ENCODE results near the gene CDK11A. TPM values are rescaled to one million over a fixed set of nuclear protein-coding genes. Genes with fewer than 3 reads are reported as not detected.
"Not testable (repeated sequence)": the region's sequence is repeated elsewhere in the genome, so short reads cannot be mapped to it uniquely, and the experiment has no call there.

CDK11A gene
- total RNA-seq, 2 experiments from 2014 or later: 64.2 to 65.0 TPM

GRCh38 chr1:1687846-1688245, 36.3 kb downstream of the CDK11A start:
- Mint-ChIP-seq H3K4me1 (peaks cover 11% of the 10 kb centered on the region), H3K27ac (peak overlapping the region; percentile 65), H3K4me3 (no peak overlapping the region), H3K9me3 (no peaks in the 10 kb centered on the region), H3K36me3 (peaks cover 6% of the 10 kb centered on the region), H3K27me3 (no peaks in the 10 kb centered on the region)
- DNase-seq: no peak

- Mint-ChIP-seq H3K36me3 (peaks cover 3% of the 10 kb centered on the region), H3K27me3 (no peaks in the 10 kb centered on the region), H3K27ac (no peak overlapping the region), H3K9me3 (no peaks in the 10 kb centered on the region), H3K4me1 (peaks cover 13% of the 10 kb centered on the region), H3K4me3 (no peak overlapping the region)
- DNase-seq: no peak
Measured at GRCh38 chr1:1684031-1684681, 40.0 kb downstream of the CDK11A start.

- DNase-seq: no peak
- H3K4me1 Mint-ChIP-seq: peaks cover 17% of the 10 kb centered on the region
- no peaks in the 10 kb centered on the region for H3K9me3 Mint-ChIP-seq
- H3K27ac Mint-ChIP-seq: no peak overlapping the region
- H3K36me3 Mint-ChIP-seq: peaks cover 3% of the 10 kb centered on the region
- H3K27me3 Mint-ChIP-seq: no peaks in the 10 kb centered on the region
- H3K4me3 Mint-ChIP-seq: no peak overlapping the region
Measured at GRCh38 chr1:1683104-1683905, 40.9 kb downstream of the CDK11A start.

- DNase-seq: no peak
- Mint-ChIP-seq H3K27me3 (no peaks in the 10 kb centered on the region), H3K36me3 (peaks cover 2% of the 10 kb centered on the region), H3K9me3 (no peaks in the 10 kb centered on the region), H3K4me3 (no peak overlapping the region), H3K4me1 (peaks cover 20% of the 10 kb centered on the region), H3K27ac (no peak overlapping the region)
Measured at GRCh38 chr1:1680912-1681273, 43.3 kb downstream of the CDK11A start.

GRCh38 chr1:1680031-1680911, 43.9 kb downstream of the CDK11A start:
- no peaks in the 10 kb centered on the region for H3K9me3 Mint-ChIP-seq
- H3K27me3 Mint-ChIP-seq: no peaks in the 10 kb centered on the region
- H3K27ac Mint-ChIP-seq: no peak overlapping the region
- H3K36me3 Mint-ChIP-seq: peaks cover 2% of the 10 kb centered on the region
- no peak for DNase-seq
- no peak overlapping the region for H3K4me3 Mint-ChIP-seq
- peaks cover 18% of the 10 kb centered on the region for H3K4me1 Mint-ChIP-seq

GRCh38 chr1:1678581-1679380, 45.4 kb downstream of the CDK11A start:
- H3K4me3 Mint-ChIP-seq: peak overlapping the region; percentile 76
- no peaks in the 10 kb centered on the region for H3K9me3 Mint-ChIP-seq
- peak; percentile 67 for DNase-seq
- no peaks in the 10 kb centered on the region for H3K27me3 Mint-ChIP-seq
- peaks cover 19% of the 10 kb centered on the region for H3K4me1 Mint-ChIP-seq
- peak overlapping the region; percentile 94 for H3K27ac Mint-ChIP-seq
- peaks cover 3% of the 10 kb centered on the region for H3K36me3 Mint-ChIP-seq

- Mint-ChIP-seq H3K4me3 (peak overlapping the region; percentile 76), H3K27me3 (no peaks in the 10 kb centered on the region), H3K4me1 (peaks cover 19% of the 10 kb centered on the region), H3K36me3 (peaks cover 3% of the 10 kb centered on the region), H3K9me3 (no peaks in the 10 kb centered on the region), H3K27ac (peak overlapping the region; percentile 94)
- peak; percentile 62 for DNase-seq
Measured at GRCh38 chr1:1677718-1678580, 46.2 kb downstream of the CDK11A start.

GRCh38 chr1:1676087-1676486, 48.1 kb downstream of the CDK11A start:
- not testable (repeated sequence) for H3K27ac Mint-ChIP-seq, H3K4me3 Mint-ChIP-seq, DNase-seq, H3K36me3 Mint-ChIP-seq, H3K27me3 Mint-ChIP-seq, H3K9me3 Mint-ChIP-seq
- peaks cover 19% of the 10 kb centered on the region for H3K4me1 Mint-ChIP-seq

GRCh38 chr1:1675218-1675617, 48.9 kb downstream of the CDK11A start:
- not testable (repeated sequence) for H3K9me3 Mint-ChIP-seq, H3K27me3 Mint-ChIP-seq, DNase-seq, H3K4me3 Mint-ChIP-seq, H3K27ac Mint-ChIP-seq, H3K36me3 Mint-ChIP-seq
- H3K4me1 Mint-ChIP-seq: peaks cover 19% of the 10 kb centered on the region

GRCh38 chr1:1674806-1675205, 49.4 kb downstream of the CDK11A start:
- not testable (repeated sequence) for H3K4me3 Mint-ChIP-seq, DNase-seq, H3K36me3 Mint-ChIP-seq, H3K9me3 Mint-ChIP-seq, H3K27me3 Mint-ChIP-seq
- H3K4me1 Mint-ChIP-seq: peaks cover 19% of the 10 kb centered on the region
- H3K27ac Mint-ChIP-seq: peak overlapping the region; percentile 83

- peaks cover 4% of the 10 kb centered on the region for H3K36me3 Mint-ChIP-seq
- peaks cover 2% of the 10 kb centered on the region for H3K4me1 Mint-ChIP-seq
- no peaks in the 10 kb centered on the region for H3K27me3 Mint-ChIP-seq
- no peaks in the 10 kb centered on the region for H3K9me3 Mint-ChIP-seq
- no peak overlapping the region for H3K27ac Mint-ChIP-seq
- H3K4me3 Mint-ChIP-seq: no peak overlapping the region
- DNase-seq: no peak
Measured at GRCh38 chr1:1672181-1672965, 51.8 kb downstream of the CDK11A start.

GRCh38 chr1:1671365-1672119, 52.6 kb downstream of the CDK11A start:
- Mint-ChIP-seq H3K4me1 (peaks cover 2% of the 10 kb centered on the region), H3K27ac (no peak overlapping the region), H3K27me3 (no peaks in the 10 kb centered on the region), H3K4me3 (no peak overlapping the region), H3K36me3 (peaks cover 5% of the 10 kb centered on the region), H3K9me3 (no peaks in the 10 kb centered on the region)
- DNase-seq: no peak

GRCh38 chr1:1670866-1671265, 53.3 kb downstream of the CDK11A start:
- H3K4me3 Mint-ChIP-seq: no peak overlapping the region
- H3K27me3 Mint-ChIP-seq: no peaks in the 10 kb centered on the region
- no peaks in the 10 kb centered on the region for H3K9me3 Mint-ChIP-seq
- peaks cover 7% of the 10 kb centered on the region for H3K36me3 Mint-ChIP-seq
- peaks cover 2% of the 10 kb centered on the region for H3K4me1 Mint-ChIP-seq
- DNase-seq: no peak
- no peak overlapping the region for H3K27ac Mint-ChIP-seq
